Nephron progenitor cell (in vitro differentiated cells): Measurements from ENCODE around the gene DNAJC12.
"Not testable (repeated sequence)": the region's sequence is repeated elsewhere in the genome, so short reads cannot be mapped to it uniquely, and the experiment has no call there.

ENCODE experiments used
- DNase-seq: peaks from one replicate; pipeline ENCODE4 v3.0.0; 2021
- H3K27ac Mint-ChIP-seq: 2 replicates; pipeline ENCODE4 v1.8.0; 2021; ENCODE audit warnings: mild to moderate bottlenecking, moderate library complexity, mixed read lengths
- H3K27me3 Mint-ChIP-seq: 2 replicates; pipeline ENCODE4 v1.8.0; 2021; ENCODE audit warnings: mild to moderate bottlenecking, low read depth, mixed read lengths; ENCODE audit not compliant: poor library complexity
- H3K36me3 Mint-ChIP-seq: 2 replicates; pipeline ENCODE4 v1.8.0; 2021; ENCODE audit warnings: low read depth, mixed read lengths
- H3K4me1 Mint-ChIP-seq: 2 replicates; pipeline ENCODE4 v1.8.0; 2021; ENCODE audit warnings: mixed read lengths
- H3K4me3 Mint-ChIP-seq: 2 replicates; pipeline ENCODE4 v1.8.0; 2021; ENCODE audit warnings: mild to moderate bottlenecking, moderate library complexity, mixed read lengths
- H3K9me3 Mint-ChIP-seq: 2 replicates; pipeline ENCODE4 v1.8.0; 2021; ENCODE audit warnings: mild to moderate bottlenecking, moderate library complexity, mixed read lengths
- TF ChIP-seq, protein P1 (sequence below): fragments of 200-600 bp; sonication (generic); IDR thresholded peaks from 2 replicates; pipeline ENCODE4 v1.5.0; 2021; ENCODE audit warnings: antibody characterized with exemption

The DNAJC12 gene

DNA sequence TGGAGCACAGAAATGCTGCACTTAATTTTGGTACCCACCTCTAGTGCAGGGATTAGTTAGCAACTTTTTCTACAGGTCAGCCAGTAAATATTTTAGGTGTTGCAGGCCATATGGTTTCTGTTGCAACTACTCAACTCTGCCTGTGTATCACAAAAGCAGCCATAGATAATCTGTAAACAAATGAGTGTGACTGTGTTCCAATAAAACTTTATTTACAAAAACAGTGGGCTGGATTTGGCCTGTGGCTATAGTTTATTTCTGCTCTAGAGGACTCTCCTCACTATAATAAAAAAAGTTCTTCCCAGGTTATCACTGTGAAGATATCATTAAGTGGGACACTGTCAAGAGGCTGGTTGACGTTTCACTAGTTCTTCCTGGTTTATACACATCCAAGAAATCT is 65.8 kb downstream of the DNAJC12 start:
- no peaks in the 10 kb centered on the region for H3K36me3 Mint-ChIP-seq
- H3K9me3 Mint-ChIP-seq = no peaks in the 10 kb centered on the region
- TF ChIP-seq, protein P1, sequence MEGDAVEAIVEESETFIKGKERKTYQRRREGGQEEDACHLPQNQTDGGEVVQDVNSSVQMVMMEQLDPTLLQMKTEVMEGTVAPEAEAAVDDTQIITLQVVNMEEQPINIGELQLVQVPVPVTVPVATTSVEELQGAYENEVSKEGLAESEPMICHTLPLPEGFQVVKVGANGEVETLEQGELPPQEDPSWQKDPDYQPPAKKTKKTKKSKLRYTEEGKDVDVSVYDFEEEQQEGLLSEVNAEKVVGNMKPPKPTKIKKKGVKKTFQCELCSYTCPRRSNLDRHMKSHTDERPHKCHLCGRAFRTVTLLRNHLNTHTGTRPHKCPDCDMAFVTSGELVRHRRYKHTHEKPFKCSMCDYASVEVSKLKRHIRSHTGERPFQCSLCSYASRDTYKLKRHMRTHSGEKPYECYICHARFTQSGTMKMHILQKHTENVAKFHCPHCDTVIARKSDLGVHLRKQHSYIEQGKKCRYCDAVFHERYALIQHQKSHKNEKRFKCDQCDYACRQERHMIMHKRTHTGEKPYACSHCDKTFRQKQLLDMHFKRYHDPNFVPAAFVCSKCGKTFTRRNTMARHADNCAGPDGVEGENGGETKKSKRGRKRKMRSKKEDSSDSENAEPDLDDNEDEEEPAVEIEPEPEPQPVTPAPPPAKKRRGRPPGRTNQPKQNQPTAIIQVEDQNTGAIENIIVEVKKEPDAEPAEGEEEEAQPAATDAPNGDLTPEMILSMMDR = no peak
- no peak for DNase-seq
- no peak overlapping the region for H3K27ac Mint-ChIP-seq
- peaks cover 8% of the 10 kb centered on the region for H3K27me3 Mint-ChIP-seq
- H3K4me1 Mint-ChIP-seq = peaks cover 6% of the 10 kb centered on the region
- H3K4me3 Mint-ChIP-seq = no peak overlapping the region

DNA sequence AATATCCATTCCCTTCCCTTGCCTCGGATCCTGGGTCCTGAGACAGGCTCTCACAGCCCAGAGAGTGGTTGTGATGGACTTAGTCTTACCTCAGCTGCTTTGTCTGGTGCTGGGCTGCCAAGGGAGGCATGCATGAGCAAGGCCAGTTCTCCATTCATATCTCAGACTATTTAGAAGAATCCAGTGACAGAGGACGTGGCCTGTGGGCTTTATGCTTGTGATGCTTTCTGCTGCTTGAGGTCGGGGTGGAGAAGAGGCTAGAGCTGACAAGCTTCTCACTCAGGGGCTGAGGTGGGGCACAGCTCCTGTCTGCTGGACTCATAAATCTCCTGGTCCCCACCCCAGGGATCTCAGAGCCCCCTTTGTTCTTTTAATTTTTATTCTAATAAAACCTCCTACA is 66.8 kb downstream of the DNAJC12 start:
- Mint-ChIP-seq H3K9me3 (no peaks in the 10 kb centered on the region), H3K4me3 (no peak overlapping the region), H3K4me1 (peaks cover 6% of the 10 kb centered on the region), H3K27me3 (peaks cover 8% of the 10 kb centered on the region), H3K36me3 (no peaks in the 10 kb centered on the region), H3K27ac (no peak overlapping the region)
- TF ChIP-seq, protein P1 = no peak
- DNase-seq = no peak

DNA sequence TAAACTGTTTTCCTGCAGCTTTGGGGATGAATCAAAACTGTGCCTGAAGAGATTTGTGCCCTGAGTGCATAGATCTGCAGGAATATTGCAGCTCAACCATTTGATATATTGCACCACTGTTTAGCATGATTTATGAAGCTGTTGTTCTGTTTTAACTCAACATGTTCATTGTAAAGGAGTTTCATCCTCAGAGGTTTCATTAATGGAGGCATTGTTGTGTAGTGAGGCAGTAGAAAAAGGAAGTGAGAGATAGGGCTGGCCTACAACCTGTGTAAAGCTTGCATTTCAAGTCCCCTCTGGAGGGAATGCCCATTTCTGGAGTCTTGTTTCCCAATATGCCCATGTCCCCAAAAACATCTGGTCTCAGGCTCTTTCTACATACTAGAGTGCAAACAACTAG is 67.5 kb downstream of the DNAJC12 start:
- Mint-ChIP-seq H3K36me3 (no peaks in the 10 kb centered on the region), H3K4me3 (no peak overlapping the region), H3K27ac (no peak overlapping the region), H3K9me3 (no peaks in the 10 kb centered on the region), H3K4me1 (peaks cover 6% of the 10 kb centered on the region), H3K27me3 (peaks cover 8% of the 10 kb centered on the region)
- TF ChIP-seq, protein P1 = no peak
- DNase-seq = no peak

DNA sequence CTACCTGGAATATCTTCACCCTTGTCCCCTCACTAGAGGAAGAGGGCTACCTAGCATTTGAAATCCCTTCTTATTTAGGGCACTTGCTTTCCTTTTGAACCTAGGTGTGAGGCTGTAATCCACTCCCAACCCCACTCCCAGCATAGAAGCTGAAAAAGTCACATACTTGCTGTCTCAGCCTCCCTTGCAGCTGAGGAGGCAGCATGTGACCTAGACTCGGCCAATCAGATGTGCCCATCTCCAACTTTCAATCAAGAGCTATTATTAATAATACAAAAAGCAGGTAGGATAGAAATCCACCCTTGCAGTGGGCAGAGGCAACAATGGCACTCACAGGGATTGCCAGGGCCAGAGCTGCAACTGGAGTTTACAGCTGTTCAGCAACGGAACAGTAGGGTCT is 70.7 kb downstream of the DNAJC12 start:
- Mint-ChIP-seq H3K27ac (no peak overlapping the region), H3K4me3 (no peak overlapping the region), H3K9me3 (peaks cover 15% of the 10 kb centered on the region), H3K36me3 (no peaks in the 10 kb centered on the region), H3K27me3 (peaks cover 15% of the 10 kb centered on the region), H3K4me1 (no peaks in the 10 kb centered on the region)
- DNase-seq = no peak
- TF ChIP-seq, protein P1 = no peak

DNA sequence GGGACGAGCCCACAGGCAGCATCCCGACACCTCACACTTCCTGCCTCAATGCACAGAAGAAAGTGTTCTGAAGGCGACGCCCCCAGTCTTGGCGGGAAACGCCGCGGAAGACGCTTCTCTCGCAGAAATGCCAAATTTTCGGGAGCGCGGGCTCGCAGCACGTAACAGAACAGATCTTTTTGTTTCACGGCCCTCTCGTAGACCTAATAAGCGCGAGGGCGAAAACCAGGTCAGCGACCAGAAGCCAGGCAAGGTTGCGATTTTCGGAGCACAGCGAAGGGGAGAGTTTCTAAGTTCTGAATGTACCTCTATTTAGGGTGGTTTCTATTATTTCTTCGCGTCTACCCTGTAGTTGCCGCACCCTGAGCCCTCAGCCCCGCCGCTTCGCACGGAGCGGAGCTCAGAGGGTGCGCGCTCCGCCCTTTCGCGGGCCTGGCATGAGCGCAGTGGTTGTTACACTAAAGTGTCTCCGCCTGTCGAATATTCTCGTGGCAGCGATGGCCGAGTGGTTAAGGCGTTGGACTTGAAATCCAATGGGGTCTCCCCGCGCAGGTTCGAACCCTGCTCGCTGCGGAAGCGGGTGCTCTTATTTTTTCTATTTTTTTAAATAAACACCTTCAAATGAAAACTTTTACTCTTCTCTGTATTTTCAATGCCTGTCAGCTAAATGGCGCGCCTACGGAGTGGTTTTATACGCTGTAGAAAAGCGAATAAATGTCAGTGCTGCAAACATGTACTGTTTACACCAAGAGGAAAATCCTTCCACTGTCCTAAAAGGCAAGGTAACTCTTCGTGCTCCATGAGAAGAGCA is 73.8 kb downstream of the DNAJC12 start:
- TF ChIP-seq, protein P1 = no peak
- H3K27me3 Mint-ChIP-seq = peaks cover 18% of the 10 kb centered on the region

DNA sequence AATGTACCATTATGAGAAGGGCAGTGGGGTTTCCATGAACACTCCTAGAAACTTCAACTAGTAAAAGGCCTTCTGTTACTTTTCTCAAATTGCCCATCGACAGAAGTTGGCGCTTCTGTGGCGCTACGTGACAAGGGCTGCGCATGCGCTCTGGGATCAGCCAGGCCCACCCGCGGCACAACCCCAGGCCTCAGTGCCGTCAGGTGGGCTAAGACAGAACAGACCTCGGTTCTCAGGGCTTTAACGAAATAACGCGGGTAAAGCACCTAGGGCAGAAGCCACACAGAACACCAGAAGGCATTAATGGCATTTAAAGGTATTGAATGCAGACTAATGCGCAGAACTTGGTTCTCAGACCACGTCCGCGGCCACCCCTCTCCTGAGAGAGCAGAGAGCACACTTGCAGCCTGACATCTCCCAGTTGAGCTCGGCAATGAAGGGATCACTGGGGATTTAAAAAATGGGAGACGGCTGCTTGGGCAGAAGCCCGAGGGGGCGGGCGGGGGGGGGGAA is 74.4 kb downstream of the DNAJC12 start:
- Mint-ChIP-seq H3K27ac (no peak overlapping the region), H3K4me1 (no peaks in the 10 kb centered on the region), H3K36me3 (no peaks in the 10 kb centered on the region), H3K4me3 (peak overlapping the region; percentile 95), H3K27me3 (peaks cover 13% of the 10 kb centered on the region), H3K9me3 (peaks cover 22% of the 10 kb centered on the region)
- peak; percentile 75 for DNase-seq
- TF ChIP-seq, protein P1 = no peak

More for the DNA sequence above, 73.8 kb downstream of the DNAJC12 start:
- Mint-ChIP-seq H3K36me3 (no peaks in the 10 kb centered on the region), H3K4me1 (no peaks in the 10 kb centered on the region), H3K4me3 (peak overlapping the region; percentile 95), H3K27ac (peak overlapping the region; percentile 98), H3K9me3 (peaks cover 22% of the 10 kb centered on the region)
- DNase-seq = peak; percentile 94

DNA sequence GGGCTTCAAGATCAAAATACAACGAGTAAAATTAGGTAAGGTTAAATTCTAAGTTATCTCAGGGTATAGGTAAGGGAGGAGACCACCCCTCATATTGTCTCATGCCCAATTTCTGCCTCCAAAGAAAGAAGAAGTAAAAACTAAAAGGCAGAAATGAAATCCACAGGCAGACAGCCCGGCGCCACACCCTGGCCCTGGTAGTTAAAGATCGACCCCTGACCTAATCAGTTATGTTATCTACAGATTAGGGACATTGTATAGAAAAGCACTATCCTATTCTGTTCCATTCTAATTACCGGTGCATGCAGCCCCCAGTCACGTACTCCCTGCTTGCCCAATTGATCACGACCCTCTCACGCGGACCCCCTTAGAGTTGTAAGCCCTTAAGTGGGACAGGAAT is 75.4 kb downstream of the DNAJC12 start:
- not testable (repeated sequence) for H3K27ac Mint-ChIP-seq, H3K36me3 Mint-ChIP-seq, H3K4me1 Mint-ChIP-seq, DNase-seq, H3K4me3 Mint-ChIP-seq
- Mint-ChIP-seq H3K27me3 (peaks cover 10% of the 10 kb centered on the region), H3K9me3 (peaks cover 22% of the 10 kb centered on the region)
